ENCODE results near the gene EN2.

EN2 gene

DNA sequence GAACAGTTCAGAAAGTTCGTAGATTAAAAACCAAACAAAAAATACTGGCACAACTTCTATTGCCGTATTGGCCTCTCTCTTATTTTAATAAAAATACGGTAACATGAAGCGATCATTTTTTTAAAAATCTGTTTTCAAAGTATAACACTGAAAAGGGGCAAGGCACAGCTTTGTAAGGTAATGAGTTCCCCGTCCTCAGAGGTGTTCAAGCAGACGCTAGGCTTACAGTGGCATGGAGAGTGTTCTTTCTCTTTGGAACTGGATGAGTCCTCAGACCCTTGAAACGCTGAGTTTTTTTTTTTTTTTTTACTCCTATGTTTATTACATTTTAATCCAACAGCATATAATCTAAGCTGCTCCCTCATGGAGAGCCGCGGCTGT is 7.8 kb downstream of the EN2 start:
- DNase-seq = no peak

DNA sequence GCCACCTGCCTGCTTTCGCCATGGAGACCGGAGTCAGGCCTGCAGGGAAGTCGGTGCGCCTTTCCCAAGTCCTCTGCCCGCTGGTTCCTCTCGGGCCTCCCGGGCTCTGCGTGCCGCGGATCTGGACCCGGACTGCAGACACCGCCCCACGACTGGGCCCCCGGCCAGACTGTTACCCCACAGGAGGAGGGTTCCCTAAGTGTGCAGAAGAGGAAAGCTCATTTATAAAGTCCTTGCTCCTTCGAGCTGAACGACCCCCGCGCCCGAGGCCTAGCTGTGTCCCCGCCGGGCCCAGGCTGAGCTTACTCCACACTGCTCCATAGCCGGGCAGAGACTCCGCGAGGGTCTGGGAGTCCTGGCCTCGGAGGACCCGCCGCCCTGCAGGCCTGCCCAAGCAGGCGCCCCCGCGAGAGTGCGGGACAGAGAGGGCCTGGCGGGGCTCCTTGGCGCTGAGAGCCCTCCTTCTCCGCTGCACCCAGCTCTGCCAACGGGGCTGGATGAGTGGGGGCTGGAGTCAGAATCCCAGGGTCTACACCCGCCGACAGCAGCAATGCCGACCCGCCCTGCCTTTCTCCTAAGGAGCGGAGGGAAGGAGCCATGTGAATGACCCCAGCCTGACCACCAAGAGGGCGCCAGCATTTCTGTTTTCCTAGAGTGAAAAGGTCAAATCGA is 8.3 kb downstream of the EN2 start:
- no peak for DNase-seq

DNA sequence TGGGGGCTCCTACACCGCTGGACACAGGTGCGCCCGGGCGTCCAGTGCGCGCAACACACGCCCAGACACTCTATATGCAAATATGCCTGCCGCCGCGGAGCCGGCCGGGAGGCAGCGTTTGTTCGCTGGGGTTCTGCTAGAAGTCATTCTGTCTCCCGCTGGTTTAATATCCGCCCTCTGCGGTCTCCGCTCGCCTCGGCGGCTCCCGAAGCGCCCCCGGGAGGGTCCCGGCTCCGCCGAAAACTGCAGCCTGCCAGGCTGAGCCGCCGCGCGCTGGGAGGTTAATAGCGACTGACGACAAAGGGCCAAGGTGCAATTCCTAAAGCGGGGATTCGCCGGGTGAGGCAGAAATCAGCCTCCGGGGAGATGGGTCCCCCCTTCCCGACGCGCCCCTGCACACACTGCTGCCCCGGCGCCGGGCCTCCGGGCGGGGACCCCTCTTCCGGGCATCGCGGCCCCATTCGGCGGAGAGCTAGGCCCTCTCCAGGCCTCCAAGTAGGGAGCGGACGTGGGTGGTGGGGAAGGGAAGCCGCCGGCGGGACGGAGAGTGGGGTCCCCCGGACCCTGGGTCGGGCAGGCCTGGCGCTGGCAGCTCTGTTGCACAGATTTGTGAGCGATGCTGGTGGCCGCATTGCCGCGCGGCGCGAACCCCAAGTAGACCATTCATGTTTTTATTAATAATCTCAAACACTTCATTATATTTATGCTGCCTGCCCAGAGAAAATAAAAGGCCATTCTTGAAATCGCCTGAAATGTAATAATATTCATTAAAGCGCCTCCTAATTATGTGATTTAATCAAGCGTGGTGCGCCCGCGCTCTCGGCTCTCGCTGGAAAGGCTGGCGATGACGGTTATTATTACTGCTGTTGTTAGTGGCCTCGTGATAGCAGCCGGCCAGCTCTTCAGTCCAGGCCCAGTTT is 9.1 kb downstream of the EN2 start:
- no peak for DNase-seq

DNA sequence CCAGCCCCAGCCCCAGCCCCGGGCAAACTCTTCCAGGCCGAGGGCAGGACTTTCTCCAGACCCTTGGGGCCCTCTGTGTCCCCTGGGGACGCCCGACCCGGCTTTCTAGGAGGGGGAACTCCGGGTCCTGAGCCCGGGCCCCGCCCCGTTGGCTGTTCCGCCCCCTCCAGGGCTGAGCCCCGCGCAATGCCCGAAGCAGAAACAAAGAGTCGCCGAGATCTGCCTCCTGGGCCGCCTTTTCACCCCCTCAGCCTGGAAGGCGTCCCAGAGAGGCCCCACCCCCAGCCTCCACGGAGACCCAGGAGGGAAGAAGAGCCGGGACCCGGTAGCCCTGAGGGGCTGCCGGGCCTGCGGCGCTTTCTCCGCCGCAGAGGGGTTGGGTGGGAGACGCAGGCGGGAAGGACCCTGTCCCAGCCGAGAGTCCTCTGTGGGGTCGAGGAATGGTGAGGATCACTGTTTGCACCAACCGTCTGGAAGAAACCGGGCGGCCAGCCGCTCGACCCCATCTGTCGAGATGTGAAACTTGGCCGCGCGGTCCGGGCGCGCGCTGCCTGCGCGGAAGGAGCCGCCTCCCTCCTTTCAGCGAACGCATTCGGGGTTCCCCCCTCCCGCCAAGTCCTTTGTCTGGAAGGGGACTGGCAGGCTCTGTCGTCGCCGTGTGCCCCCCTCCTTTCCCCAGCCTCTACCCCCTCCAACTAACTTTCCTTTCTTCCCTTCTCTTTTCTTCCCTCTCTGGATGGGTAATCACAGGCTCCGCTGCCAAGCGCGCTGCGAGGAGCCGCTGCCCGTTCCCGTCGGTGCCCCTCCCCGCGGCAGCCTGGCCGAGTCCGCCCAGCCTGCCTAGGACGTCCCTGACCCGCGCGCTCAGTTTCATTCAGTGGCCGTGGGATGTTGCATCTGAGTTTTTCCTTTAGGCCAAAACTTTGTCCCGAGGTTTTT is 10.2 kb downstream of the EN2 start:
- no peak for DNase-seq

DNA sequence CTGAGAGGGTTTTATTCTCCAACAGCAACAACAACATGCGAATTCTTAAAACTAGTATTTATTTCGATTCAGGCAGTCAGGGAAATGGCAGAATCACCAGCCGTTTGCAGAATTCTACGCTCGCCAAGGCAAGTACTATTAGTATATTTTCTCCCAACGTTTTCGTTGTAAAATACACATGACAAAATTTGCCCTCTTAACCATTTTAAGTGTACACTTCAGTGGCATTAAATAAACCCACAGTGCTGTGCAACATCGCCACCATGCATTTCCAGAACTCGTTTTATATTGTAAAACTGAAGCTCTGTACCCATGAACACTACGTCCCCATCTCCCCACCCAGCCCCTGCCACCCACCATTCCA is 10.8 kb downstream of the EN2 start:
- no peak for DNase-seq

DNA sequence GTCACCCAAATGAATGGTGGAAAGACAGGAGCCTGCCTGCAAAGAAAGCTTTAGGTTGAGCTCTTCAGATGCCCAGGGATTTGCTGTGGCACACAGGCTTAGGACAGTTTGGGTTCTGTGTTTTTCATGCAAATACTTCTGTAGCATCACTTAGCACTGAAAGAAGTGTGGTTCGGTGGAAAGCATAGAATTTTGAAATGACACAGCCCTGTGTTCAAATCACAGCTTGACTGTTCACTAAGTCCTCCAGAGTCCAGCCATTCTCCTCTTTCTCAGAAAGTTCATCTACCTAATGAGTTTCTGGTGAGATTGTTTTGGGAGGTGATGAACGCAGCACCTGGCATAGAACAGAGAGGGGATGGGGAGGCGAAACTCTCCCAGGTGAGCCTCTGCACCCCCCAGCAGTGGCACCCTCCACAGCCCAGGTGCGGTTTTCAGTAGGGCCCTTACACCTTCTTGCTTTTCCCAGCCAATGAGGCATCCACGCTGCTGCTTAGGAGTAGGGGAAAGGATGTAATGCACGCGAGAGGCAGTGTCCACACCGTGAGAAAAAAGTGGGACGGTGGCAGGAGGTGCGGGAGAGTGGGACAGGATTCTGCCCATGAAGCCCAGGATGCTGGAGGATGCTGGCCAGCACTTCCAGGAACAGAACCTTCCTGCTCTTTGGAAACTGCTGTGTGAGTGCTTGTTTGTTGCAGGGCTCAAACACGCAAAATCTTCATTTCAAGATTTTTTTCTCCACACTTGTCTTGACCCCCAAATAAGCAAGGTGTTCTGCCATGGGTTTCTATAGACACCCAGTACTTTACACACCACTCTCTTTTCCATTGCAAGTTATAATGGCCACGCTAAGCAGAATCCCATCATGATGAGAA is 11.6 kb downstream of the EN2 start:
- DNase-seq = no peak

DNA sequence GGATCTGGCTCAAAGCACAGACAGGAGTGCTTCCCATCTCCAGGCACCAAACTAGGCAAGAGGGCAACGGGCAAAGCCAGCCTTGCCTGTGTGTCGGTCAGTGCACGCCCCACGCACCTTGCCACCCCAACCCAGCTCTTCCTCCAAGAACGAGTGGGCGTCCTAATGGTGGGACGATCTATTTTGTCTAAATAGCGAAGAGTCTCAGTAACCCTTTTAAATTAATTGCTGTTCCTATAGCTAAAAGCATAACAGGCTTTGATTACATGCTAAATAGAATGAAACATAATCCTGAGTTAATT is 12.2 kb downstream of the EN2 start:
- no peak for DNase-seq

DNA sequence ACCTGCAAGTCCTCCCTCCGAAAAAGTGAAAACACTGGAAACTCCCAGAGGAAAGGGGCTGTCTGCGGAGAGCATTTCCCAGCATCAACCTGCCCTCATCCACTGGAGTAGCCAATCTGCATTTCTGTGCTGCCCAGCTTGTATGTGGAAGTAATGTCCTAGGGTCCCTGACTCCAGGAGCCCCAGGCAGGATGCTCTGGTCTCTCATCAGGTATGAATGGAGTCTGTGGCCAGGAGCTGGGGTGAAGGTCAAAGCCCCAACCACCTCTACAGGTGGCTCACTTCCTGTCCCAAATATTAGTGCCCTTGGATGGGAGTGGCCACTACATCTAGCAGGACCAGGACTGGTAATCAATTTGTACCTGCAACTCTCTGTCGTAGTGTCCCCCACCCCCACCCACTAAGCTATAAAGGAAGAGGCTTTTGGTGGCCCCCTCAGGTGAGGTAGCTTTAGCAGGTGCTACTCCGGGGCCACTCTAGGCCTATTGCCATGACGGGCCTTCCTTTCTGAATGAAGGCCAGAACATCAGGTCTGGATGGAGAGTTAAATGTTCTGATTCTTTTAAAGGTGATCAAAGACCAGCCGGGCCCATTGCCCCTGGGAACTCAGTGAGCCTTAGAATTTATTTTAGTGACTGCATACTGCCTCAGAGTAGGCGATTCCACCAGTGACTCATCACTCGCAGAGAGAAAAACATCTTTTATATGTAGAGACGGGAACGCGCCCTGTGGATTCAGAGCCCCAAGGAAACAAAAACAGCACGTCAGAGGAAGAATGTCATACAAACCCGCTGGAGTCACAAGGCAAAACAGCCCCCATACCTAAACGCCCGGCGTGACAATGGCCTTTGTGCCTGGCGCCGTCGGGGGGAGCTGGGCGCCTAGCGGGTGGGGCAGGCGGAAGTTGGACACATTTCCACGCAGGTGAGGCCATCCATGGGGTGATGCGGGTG is 13.0 kb downstream of the EN2 start:
- DNase-seq = no peak

DNA sequence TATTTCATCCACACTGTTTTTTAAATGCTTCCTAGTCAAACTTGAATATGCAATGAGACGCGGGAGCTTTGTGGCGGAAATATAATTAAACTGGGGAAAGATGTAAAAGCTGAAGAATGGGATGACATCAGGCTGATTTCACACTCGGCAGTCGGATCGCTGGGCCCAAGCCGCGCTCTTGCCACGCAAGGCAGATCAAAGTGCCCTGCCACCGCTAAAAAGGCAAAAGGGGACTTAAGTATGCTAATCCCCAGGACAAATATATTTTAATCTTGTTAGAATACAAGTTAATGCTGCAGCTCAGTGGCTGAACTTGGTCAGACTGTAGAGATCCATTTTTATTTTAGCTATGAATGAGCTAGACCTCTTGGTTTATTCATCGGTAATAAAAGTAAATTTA is 13.8 kb downstream of the EN2 start:
- DNase-seq = no peak

DNA sequence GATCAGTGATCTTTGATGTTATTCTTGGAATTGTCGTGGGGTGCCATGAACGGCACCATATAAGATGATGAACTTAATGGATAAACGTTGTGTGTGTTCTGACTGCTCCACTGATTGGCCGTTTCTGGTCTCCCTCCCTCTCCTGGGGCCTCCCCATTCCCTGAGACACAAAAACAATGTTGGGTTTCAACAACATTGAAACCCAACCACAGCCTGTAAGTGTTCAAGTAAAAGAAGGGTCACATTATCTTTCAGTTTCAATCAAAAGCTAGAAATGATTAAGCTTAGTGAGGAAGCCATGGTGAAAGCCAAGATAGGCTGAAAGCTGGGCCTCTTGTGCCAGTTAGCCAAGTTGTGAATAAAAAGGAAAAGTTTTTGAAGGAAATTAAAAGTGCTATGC is 19.5 kb downstream of the EN2 start:
- DNase-seq = no peak

DNA sequence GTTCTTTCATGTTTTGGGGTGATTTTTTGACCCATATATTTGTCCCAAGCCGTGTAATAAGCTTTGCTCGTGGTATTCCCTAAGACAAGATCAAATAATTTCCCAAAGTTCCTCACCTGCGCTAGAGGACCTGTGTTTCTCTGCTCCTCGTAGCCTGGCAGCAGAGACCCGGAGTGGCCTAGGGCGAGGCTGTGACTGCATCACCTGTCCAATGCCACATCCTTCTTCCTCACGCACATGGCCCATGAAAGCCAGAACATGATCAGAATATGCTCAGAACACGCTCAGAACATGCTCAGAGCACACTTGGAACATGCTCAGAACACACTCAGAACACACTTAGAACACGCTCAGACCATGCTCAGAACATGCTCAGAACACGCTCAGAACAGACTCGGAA is 23.8 kb downstream of the EN2 start:
- no peak for DNase-seq

DNA sequence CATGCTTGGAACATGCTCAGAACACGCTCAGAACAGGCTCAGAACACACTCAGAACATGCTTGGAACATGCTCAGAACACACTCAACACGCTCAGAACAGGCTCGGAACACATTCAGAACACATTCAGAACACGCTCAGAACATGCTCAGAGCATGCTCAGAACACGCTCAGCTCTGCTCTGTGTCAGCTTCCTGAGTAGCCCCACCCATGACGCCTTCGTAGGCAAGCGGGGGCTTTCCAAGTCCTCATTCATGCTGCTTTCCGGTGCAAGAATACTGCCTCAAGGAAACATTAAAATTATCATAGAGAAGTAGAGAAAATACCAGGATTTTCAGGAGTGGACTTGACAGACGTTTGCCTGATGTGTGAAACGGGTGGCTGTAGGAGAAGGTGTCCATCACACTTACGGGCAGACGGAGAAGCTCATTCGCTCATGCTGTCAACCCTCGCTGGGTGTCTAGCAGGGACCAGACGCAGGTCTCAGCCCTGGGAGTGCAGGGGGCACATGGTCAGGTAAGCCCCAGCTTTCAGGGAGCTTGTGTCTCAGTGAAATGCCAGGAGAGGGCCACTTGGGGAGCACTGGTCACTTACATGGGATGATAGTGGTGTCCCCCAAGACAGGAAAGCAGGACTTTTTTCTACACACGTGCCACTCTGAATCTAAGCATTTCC is 24.7 kb downstream of the EN2 start:
- no peak for DNase-seq

DNA sequence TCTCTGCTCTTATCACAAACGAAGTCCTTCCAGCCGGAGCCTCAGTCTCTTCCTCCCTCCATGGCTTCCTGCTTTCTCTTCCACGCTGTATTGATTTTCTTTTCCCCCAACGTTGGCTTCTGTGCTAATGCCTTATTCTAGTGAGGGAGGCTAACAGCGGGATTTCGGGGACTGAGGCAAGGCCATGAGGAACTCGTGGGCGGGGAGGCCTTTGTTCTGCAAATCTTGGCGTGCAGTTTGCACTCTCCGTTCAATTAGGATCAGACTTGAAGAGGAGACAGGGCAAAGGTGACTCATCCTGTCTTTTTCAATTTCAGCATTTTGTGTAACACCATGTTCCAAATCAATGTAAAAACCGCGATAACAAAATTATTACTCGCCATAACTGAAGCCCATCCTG is 25.3 kb downstream of the EN2 start:
- DNase-seq = no peak

DNA sequence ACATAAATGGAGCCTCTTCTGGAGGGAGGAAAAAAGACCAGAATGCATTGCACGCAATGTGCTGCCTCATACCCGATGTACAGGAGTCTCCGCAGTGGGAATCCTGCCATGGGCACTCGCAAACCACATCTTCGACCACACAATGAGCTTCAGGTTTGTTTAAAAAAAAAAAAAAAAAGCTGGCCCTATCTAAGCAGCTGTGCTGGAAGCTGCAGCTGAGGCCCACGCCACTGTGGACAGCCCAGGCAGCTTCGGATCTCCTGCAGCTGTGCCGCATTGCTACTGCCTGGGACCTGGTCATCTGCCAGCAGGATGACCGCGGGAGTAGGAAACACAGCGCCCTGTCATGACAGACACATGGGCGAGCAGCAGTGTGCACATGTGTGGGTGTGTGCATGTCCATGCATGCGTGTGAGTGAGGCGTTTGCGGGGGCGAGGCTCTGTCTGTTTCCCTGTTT is 26.0 kb downstream of the EN2 start:
- DNase-seq = no peak

DNA sequence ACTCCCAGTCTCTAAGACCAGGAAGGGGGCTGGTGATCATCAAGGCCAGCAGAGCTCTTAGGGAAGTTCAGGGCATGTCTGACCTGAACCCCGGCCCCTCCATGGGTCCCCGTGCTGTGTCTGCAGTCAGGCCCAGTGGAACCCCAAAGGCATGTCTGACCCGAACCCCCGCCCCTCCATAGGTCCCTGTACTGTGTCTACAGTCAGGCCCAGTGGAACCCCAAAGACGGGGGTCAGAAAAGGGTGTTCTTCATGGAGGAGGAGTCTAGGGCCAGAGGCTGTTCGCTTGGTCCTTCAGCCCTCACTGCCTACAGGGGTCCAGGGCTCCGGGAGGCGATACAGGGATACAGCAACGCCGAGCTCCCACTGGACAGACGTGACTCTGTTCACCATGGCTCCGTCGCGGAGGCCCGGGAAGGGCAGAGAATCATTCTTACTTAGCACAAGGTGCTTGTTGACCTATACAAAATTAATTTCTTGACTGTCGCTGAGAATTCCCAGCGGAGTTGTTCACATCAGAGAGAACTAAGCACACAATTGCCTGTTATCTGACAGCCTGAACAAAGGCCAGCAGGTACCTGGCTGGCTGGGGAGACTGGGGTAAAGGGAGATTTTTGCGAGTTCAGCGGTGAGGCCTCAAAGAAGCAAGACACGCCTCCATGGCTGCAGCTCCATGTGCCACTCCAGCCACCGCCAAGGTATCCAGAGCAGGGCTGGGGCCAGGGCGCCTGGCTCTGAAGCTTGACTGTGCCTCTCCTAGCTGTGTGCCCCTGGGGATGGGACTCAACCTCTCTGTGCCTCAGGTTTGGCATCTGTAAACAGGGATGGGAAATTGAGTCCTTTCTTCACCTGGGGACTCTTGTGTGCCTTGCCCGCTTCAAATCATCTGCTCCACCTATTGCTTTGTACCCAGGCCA is 26.8 kb downstream of the EN2 start:
- DNase-seq = no peak

DNA sequence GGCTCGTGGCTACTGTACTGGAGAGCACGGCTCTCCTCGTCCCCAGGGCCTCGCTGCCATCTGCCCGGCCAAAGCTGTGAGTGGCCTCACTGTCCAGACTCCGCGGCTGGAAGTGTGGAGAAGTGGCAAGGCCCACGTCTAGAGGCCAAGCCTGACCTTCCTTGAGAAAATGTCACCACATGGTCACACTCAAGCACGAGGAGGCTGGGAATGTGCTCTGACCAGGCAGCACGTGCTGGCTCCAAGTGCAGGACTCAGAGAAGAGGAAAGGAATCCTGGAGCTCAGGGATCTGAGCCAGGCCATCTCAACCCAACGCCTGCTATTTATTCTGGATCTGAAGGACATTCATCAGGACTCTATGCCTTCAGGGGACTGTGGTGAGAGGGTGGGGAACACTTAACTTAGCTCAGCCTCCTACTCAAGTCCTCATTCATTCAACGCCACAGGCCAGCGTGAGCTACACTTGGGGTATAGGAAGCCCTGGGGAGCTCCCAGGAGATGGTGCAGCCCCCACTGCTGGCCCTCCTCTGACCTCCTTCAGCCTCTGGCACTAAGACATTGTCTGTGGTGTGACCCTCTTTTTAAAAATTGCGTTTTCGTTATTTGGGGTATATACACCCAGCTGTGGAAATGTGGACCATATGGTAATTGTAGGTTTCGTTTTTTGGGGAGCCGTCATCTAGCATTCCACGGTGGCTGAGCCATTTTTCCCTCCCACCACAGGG is 29.0 kb downstream of the EN2 start:
- no peak for DNase-seq

DNA sequence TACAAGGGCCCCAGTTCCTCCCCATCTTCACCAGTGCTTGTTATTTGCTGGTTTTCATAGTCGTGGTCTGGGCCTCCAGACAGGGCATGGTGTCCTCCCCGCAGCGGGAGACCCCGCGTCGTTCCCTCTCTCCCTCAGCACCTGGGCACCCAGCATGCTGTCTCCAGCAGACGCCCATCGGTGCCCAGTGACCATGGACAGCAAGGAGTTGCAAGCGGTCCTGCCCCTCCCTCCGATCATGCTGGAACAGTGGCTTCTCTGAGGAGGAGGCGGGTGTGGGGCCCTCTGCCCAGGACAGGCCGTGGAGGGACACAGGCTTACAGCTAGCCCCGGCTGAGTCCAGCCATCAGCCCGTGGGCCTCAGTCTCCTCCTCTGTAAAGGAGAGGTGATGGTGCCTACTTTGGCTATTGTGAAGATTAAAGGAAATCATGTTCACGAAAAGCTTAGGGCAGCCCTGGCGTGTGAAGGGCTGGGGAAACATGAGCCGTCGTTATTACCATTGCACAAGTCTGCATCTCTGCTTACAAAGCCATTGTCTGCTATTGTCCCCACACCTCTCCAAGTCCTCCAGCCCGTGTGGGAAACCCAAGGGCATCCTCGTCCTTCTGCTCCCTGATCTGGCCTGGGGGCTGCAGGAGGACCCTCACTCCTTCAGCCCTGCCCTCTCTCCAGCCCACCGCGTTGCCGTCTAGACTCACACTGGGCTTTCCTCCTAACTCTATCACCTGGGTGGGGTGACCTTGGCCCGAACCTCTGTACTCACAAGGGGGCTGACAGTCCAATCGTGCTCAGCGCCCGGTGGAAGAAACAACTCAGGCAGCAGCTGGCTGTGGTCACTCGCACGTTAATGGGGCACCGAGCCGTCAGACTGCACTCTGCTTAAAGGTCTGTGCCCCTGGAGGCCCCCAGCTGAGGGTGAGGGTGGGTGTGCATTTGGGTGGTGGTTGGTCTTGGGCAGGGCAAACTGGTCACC is 29.9 kb downstream of the EN2 start:
- no peak for DNase-seq

Data from right forelimb (tissue), 1 donor.